HG02798 (cell line): ENCODE measurements around the gene ADCY1.
"Not testable (repeated sequence)": the region's sequence is repeated elsewhere in the genome, so short reads cannot be mapped to it uniquely, and the experiment has no call there.

Experiments used
- ATAC-seq: cut with Tn5 transposase; IDR thresholded peaks from one replicate; pipeline ENCODE4 v1.9.1; 2021; ENCODE audit warnings: mild to moderate bottlenecking; ENCODE audit not compliant: unreplicated experiment, poor library complexity

Gene ADCY1

GRCh38 chr7:45725231-45725630 is 151.1 kb downstream of the ADCY1 start:
- ATAC-seq: not testable (repeated sequence)

DNA sequence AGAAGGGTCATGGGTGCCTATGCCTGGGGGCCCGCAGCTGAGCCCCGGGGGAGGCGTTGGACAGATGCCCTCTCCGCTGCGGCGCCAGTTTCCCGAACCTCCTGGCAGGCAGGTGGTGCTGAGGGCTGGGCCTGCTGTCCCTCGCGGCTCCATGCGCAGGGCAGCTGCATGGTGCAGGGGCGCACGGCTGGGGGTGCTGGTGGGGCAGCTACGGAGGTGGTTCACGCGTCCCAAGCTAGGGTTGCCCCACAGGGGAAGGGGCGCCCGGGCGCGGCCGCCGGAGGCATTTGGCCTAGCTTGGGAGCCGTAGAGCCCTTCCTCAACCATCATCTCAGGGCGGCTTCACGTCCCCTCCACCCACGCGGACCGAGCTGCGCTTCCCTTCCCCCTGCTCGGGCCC is 152.7 kb downstream of the ADCY1 start:
- no peak for ATAC-seq

DNA sequence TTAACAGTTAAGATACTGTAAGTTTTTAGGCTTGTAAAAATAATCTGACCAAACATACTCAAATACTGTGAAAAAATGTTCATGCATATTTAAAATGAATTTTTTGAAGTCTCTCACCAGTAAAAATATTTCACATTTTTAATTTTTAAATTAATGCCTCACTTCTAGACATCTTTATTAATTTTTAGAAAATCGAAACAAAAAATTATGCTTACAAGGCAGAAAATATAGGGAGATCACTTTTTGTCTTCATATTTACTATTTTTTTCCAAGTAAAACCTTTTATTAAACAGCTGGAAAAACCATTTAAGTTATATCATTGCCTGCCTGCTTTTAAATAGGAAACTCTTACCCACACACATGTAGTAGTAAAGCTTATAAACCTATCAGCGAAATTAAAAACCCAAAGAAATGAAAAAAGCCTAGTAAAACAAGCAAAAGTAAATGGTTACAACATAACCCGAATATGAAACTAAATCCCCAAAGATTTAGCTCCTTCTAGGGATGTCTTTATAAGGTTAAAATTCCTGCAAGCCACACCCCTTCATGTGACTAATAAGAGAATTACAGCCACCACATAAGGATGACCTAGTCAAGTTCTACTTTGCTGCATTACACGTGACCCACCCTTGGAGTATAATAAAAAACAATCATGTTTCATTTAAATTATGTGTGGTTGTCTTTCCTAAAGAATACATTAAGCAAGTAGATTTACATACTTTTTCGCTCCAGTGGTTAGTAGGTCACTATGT is 157.7 kb downstream of the ADCY1 start:
- not testable (repeated sequence) for ATAC-seq

- not testable (repeated sequence) for ATAC-seq
Measured at GRCh38 chr7:45738920-45739319, 164.8 kb downstream of the ADCY1 start.

DNA sequence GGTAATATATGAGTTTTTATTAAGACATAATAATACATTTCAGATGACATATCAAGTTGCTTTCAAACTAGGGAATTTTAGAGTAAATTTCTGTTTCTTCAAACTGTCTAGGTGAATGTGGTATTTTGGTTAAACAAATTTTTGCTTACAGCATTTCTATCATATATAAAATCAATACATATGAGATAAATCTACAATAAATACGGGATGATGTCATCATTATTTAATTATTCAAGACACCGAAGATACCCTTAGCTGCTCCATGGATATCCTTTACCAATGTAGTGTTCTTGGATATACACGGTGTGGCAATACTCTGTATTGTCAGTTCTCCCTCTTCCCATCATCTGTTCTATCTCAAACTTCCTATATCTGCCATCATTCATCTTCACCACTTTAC is 166.4 kb downstream of the ADCY1 start:
- not testable (repeated sequence) for ATAC-seq

GRCh38 chr7:45748976-45749375 is 174.8 kb downstream of the ADCY1 start:
- not testable (repeated sequence) for ATAC-seq

- ATAC-seq: not testable (repeated sequence)
Measured at GRCh38 chr7:45751352-45751751, 177.2 kb downstream of the ADCY1 start.

- not testable (repeated sequence) for ATAC-seq
Measured at GRCh38 chr7:45756333-45756732, 182.2 kb downstream of the ADCY1 start.

- ATAC-seq: not testable (repeated sequence)
Measured at GRCh38 chr7:45756757-45757156, 182.6 kb downstream of the ADCY1 start.

GRCh38 chr7:45759464-45759863 is 185.3 kb downstream of the ADCY1 start:
- not testable (repeated sequence) for ATAC-seq

DNA sequence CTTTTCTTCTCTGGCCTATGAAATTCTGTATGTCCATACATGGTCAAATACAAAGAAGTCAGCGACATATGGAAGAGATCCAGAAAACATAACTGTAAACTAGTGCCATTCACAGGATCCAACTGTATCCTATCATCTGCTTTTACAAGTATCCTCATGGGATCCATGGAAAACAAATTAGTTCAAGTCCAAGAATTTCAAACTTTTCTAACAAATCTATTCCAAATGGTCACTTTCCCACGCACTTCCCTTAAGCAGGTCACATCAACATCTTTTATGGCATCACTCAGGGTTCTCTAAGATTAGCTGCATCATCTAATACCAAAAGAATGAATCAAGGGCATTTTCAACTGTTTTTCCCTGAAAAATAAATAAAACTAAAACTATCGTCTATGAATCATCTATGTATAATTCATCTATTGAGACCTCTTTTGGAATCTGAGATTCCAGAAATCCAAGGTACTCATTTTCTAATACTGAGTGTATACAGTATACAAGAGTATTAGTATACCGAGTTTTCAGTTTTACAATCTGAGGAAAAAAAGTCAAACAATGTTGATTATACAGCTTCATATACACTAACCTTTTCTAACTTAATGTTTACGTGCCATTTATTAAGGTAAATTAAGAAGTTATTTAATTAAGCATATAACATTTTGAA is 187.5 kb downstream of the ADCY1 start:
- not testable (repeated sequence) for ATAC-seq

- ATAC-seq: not testable (repeated sequence)
Measured at GRCh38 chr7:45762225-45762994, 188.2 kb downstream of the ADCY1 start.

DNA sequence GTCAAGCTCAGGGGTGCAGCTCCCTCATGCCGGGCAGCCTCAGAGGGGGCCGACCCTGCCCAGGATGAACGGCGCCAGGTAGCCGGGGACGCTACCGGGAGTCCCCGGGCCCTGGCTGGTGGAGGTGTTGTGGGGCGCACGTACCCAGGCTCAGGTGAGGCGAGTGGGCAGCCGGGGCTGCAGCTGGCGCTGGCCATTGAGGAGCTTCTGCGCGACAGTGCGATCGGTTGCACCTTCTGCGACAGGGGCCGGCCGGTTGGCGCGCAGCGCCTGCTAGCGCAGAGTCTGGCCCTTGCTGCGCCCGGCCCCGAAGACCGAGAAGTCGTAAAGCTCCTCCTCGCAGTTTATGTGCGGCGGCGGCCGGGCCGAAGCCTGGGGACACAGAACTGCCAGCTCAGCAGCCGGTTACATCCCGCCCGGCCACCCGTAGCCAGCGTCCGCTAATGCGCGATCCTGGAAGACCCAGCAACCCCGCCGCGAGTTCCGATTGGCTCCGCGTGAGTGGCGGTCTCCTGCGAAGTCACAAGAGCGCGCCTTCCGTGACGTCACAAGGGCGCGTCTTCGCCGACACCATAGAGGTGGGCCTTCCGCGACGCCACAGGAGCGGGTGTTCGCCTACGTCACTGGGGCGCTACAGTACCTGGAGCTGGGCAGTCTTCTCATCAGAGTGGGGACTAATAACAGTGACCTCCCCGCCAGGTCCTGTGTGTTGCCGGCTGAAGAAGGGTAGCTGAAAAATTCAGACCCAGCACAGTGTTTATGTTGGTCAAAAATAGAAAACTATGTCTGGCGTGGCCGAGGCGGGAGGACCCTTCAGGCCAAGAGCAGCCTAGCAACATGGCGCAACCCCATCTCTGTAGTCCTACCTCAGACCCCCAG is 194.6 kb downstream of the ADCY1 start:
- ATAC-seq: peak; percentile 100

GRCh38 chr7:45769626-45770025 is 195.5 kb downstream of the ADCY1 start:
- ATAC-seq: not testable (repeated sequence)
